Trophoblast cell (in vitro differentiated cells and primary cell): ENCODE measurements around the gene SCAPER.
"Not testable (repeated sequence)": the region's sequence is repeated elsewhere in the genome, so short reads cannot be mapped to it uniquely, and the experiment has no call there.

Source experiments
- DNase-seq, 2 donors: peaks; one replicate each; pipeline ENCODE4 v3.0.0-alpha.2; 2016
- H2AFZ ChIP-seq: 2 replicates; pipeline ENCODE4 v1.6.1; 2013; ENCODE audit warnings: low read length, moderate library complexity, mild to moderate bottlenecking; ENCODE audit not compliant: insufficient read depth, poor library complexity
- H2AK5ac ChIP-seq: 2 replicates; pipeline ENCODE4 v1.6.1; 2013; ENCODE audit warnings: mild to moderate bottlenecking, low read length
- H2BK120ac ChIP-seq: 2 replicates; pipeline ENCODE4 v1.6.1; 2013; ENCODE audit warnings: low read length, mild to moderate bottlenecking, moderate library complexity; ENCODE audit not compliant: insufficient read depth, poor library complexity
- H2BK12ac ChIP-seq: 2 replicates; pipeline ENCODE4 v1.6.1; 2013; ENCODE audit warnings: mild to moderate bottlenecking, low read length, moderate library complexity
- H2BK5ac ChIP-seq: 2 replicates; pipeline ENCODE4 v1.6.1; 2013; ENCODE audit warnings: low read length, low read depth, moderate library complexity, mild to moderate bottlenecking; ENCODE audit not compliant: poor library complexity
- H3K14ac ChIP-seq: 2 replicates; pipeline ENCODE4 v1.6.1; 2013; ENCODE audit warnings: mild to moderate bottlenecking, low read length
- H3K18ac ChIP-seq: 2 replicates; pipeline ENCODE4 v1.6.1; 2013; ENCODE audit warnings: mild to moderate bottlenecking, low read length
- H3K23ac ChIP-seq: 2 replicates; pipeline ENCODE4 v1.6.1; 2013; ENCODE audit warnings: low read length
- H3K27ac ChIP-seq: 2 replicates; pipeline ENCODE4 v1.5.1; 2013; ENCODE audit warnings: low read depth, mild to moderate bottlenecking, inconsistent platforms, low read length, moderate library complexity
- H3K27me3 ChIP-seq: 2 replicates; pipeline ENCODE4 v1.6.1; 2013; ENCODE audit warnings: inconsistent platforms, mild to moderate bottlenecking, low read length, moderate library complexity; ENCODE audit not compliant: insufficient read depth
- H3K36me3 ChIP-seq, 2 experiments: 1 replicate in 1 of 2; 2 replicates in 1 of 2; pipeline ENCODE4 v1.6.1; 2013; ENCODE audit warnings: low read length in 2 of 2, mild to moderate bottlenecking in 2 of 2, moderate library complexity in 1 of 2; ENCODE audit not compliant: insufficient read depth in 2 of 2, control insufficient read depth in 1 of 2
- H3K4ac ChIP-seq: 2 replicates; pipeline ENCODE4 v1.6.1; 2013; ENCODE audit warnings: low read depth, mild to moderate bottlenecking, low read length, moderate library complexity
- H3K4me1 ChIP-seq, 2 experiments: 1 replicate in 1 of 2; 2 replicates in 1 of 2; pipeline ENCODE4 v1.6.1; 2013; ENCODE audit warnings: low read length in 2 of 2, mild to moderate bottlenecking in 2 of 2, moderate library complexity in 1 of 2; ENCODE audit not compliant: insufficient read depth in 2 of 2, control insufficient read depth in 1 of 2
- H3K4me2 ChIP-seq: 2 replicates; pipeline ENCODE4 v1.6.1; 2013; ENCODE audit warnings: inconsistent platforms, mild to moderate bottlenecking, low read length, moderate library complexity
- H3K4me3 ChIP-seq: 2 replicates; pipeline ENCODE4 v1.5.1; 2013; ENCODE audit warnings: mild to moderate bottlenecking, low read depth, low read length, inconsistent platforms
- H3K79me1 ChIP-seq: one replicate; pipeline ENCODE4 v1.6.1; 2013; ENCODE audit warnings: low read length
- H3K79me2 ChIP-seq: 2 replicates; pipeline ENCODE4 v1.6.1; 2013; ENCODE audit warnings: low read length, mild to moderate bottlenecking; ENCODE audit not compliant: control insufficient read depth, insufficient read depth, poor library complexity
- H3K9ac ChIP-seq: 2 replicates; pipeline ENCODE4 v1.6.1; 2013; ENCODE audit warnings: mild to moderate bottlenecking, low read length
- H3K9me3 ChIP-seq: 2 replicates; pipeline ENCODE4 v1.6.1; 2013; ENCODE audit warnings: low read depth, mild to moderate bottlenecking, control low read depth, inconsistent platforms, low read length; ENCODE audit not compliant: insufficient read depth
- H4K12ac ChIP-seq: 2 replicates; pipeline ENCODE4 v1.6.1; 2013; ENCODE audit warnings: low read depth, mild to moderate bottlenecking, low read length, moderate library complexity
- H4K8ac ChIP-seq: 2 replicates; pipeline ENCODE4 v1.6.1; 2013; ENCODE audit warnings: low read depth, mild to moderate bottlenecking, low read length, moderate library complexity
- H4K91ac ChIP-seq: one replicate; pipeline ENCODE4 v1.6.1; 2013; ENCODE audit warnings: low read depth, mild to moderate bottlenecking, low read length, moderate library complexity
- WGBS: extraction: QIAGEN DNeasy Blood & Tissue Kit; methylation state at CpG from one replicate; pipeline ENCODE4 v1.1.7; 2013; ENCODE audit warnings: missing lambda C conversion rate; ENCODE audit not compliant: insufficient read length, insufficient coverage; ENCODE audit errors: extremely low coverage; 5-methylcytosine and 5-hydroxymethylcytosine counted together

SCAPER gene

DNA sequence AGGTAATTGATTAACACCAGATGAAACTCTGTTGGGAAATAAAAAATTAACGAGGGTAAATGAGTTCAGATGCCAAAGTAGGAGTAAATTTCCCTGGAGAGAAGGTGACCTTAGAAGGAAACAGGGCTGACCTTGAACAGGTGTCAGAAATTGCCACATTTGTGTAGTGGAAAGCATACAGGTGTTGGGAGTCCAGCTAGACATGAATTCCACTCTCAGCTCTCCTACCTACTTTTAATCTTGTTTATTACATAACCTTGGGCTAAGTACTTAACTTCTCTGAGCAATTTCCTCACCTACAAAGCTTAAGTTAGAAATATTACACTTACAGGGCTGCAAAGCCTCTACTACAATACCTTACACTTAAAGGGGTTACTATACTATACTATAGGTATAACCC lies 472.5 kb downstream of the SCAPER start:
- H3K9me3 ChIP-seq = no peaks in the 10 kb centered on the region
- H2AK5ac ChIP-seq = no peak overlapping the region
- peaks cover 4 to 7% of the 10 kb centered on the region in 2 experiments for H3K4me1 ChIP-seq

GRCh38 chr15:76431971-76432370 lies 473.2 kb downstream of the SCAPER start:
- Histone ChIP-seq H3K14ac (no peak overlapping the region), H2AFZ (no peak overlapping the region), H3K18ac (no peak overlapping the region), H3K36me3 (no peaks in the 10 kb centered on the region), H2BK12ac (no peak overlapping the region), H3K79me2 (no peaks in the 10 kb centered on the region), H3K27ac (peak overlapping the region; percentile 28), H2BK5ac (no peak overlapping the region), H4K12ac (no peak overlapping the region), H3K4me2 (no peak overlapping the region), H3K23ac (no peak overlapping the region), H3K9ac (no peak overlapping the region), H3K4me1 (peaks cover 4 to 7% of the 10 kb centered on the region in 2 experiments), H3K4me3 (no peak overlapping the region), H3K79me1 (peaks cover 2% of the 10 kb centered on the region), H2BK120ac (no peak overlapping the region), H3K9me3 (no peaks in the 10 kb centered on the region), H3K4ac (no peak overlapping the region), H2AK5ac (no peak overlapping the region), H4K91ac (no peak overlapping the region), H3K27me3 (no peaks in the 10 kb centered on the region), H4K8ac (no peak overlapping the region)
- peak; percentile 89 to 97 for DNase-seq
- whole genome bisulfite sequencing = no CpG with 5 or more reads among the region's 4 CpGs

More for the DNA sequence above, 472.5 kb downstream of the SCAPER start:
- Histone ChIP-seq H3K36me3 (no peaks in the 10 kb centered on the region), H3K4ac (no peak overlapping the region), H2BK120ac (no peak overlapping the region), H3K14ac (no peak overlapping the region), H2AFZ (no peak overlapping the region), H2BK5ac (no peak overlapping the region), H3K9ac (no peak overlapping the region), H4K12ac (no peak overlapping the region), H3K4me3 (no peak overlapping the region), H3K79me2 (no peaks in the 10 kb centered on the region), H2BK12ac (no peak overlapping the region), H4K8ac (no peak overlapping the region), H3K23ac (no peak overlapping the region), H4K91ac (no peak overlapping the region), H3K27ac (peak overlapping the region; percentile 28), H3K4me2 (no peak overlapping the region), H3K27me3 (no peaks in the 10 kb centered on the region), H3K18ac (no peak overlapping the region), H3K79me1 (peaks cover 2% of the 10 kb centered on the region)
- WGBS = no CpG with 5 or more reads among the region's 1 CpG
- peak in 1 of 2 donors; percentile 34 for DNase-seq

- H3K18ac ChIP-seq, H3K14ac ChIP-seq, H4K8ac ChIP-seq, H3K27me3 ChIP-seq, H3K9me3 ChIP-seq, H2AFZ ChIP-seq, H2BK120ac ChIP-seq, H4K91ac ChIP-seq, H3K4me2 ChIP-seq, DNase-seq, H3K79me2 ChIP-seq, H2BK12ac ChIP-seq, H3K27ac ChIP-seq, H3K23ac ChIP-seq, H3K36me3 ChIP-seq, H3K4me3 ChIP-seq, H3K9ac ChIP-seq, H4K12ac ChIP-seq, H3K4ac ChIP-seq, H3K4me1 ChIP-seq, H3K79me1 ChIP-seq: not testable (repeated sequence)
- Histone ChIP-seq H2BK5ac (peak overlapping the region; percentile 9), H2AK5ac (peak overlapping the region; percentile 54)
- WGBS = no CpG with 5 or more reads among the region's 2 CpGs
These were observed 474.4 kb downstream of the SCAPER start for GRCh38 chr15:76430711-76431110.

DNA sequence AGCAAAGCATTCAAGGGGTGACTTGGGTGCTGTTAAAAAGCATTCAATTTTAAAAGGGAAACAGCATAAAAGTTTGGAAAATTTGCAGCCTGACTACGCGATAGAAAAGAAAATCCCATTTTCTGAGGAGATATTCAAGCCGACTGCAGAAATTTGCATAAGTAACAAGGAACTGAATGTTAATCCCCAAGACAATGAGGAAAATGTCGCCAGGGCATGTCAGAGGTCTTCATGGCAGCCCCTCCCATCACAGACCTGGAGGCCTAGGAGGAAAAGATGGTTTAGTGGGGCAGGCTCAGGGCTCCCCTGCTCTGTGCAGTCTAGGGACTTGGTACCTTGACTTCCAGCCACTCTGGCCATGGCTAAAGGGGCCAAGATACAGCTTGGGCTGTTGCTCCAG lies 475.5 kb downstream of the SCAPER start:
- Histone ChIP-seq H4K8ac (no peak overlapping the region), H3K36me3 (no peaks in the 10 kb centered on the region), H2AK5ac (no peak overlapping the region), H2BK5ac (no peak overlapping the region), H3K9me3 (peaks cover 3% of the 10 kb centered on the region), H3K23ac (no peak overlapping the region), H3K27me3 (no peaks in the 10 kb centered on the region), H3K18ac (no peak overlapping the region), H3K9ac (no peak overlapping the region), H3K79me1 (peaks cover 2% of the 10 kb centered on the region), H3K4me3 (no peak overlapping the region), H4K12ac (no peak overlapping the region), H2BK12ac (no peak overlapping the region), H3K4me2 (no peak overlapping the region), H2AFZ (no peak overlapping the region), H3K14ac (no peak overlapping the region), H3K27ac (no peak overlapping the region), H2BK120ac (no peak overlapping the region), H3K4me1 (peaks cover 4 to 7% of the 10 kb centered on the region in 2 experiments), H3K4ac (no peak overlapping the region), H4K91ac (no peak overlapping the region), H3K79me2 (no peaks in the 10 kb centered on the region)
- no peak for DNase-seq
- WGBS = no CpG with 5 or more reads among the region's 4 CpGs
